DMS153 (cell line): Measurements from ENCODE around the gene BAIAP2L2.

ENCODE experiments used
- DNase-seq: peaks from one replicate; lab custom pipeline; 2025; lab: John Stamatoyannopoulos, UW

The BAIAP2L2 gene

DNA sequence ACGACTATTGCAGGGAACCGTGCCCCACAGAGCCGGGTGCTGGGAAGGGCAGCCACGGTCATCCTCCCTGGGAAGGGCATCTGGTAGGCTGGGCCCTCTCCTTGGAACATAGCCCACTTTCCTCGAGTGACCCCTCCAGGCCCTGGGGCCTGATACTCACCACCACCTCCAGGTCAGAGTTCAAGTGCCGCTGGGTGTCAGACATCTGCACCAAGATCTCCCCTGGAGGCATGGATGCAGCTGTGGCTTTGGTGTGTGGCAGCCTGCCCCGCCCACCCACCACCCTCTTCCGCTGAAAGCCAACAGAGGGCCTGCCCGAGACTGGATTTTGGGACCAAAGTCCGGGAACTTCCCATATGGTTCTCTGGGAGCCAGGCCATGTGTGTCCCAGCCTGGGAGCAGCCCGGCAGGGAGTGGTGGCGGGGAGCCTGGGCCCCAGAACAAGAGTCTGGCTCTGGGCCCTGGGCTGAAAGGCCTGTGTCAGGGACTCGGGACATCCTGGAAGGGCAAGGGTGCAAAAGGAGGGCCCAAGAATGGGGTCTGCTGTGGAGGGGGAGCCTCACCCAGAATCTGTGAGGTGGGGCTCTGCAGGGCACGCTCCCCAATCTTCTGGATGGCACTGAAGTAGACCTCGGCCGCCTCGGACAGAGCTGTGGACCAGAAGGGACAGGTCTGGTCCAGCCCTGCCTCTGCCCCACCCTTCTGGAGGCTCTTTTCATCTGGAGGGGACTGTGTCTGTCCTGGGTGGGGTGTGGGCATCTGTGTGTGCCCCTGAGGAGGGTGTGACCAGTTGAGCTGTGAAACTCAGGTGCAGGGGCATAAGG, 2.6 kb downstream of the BAIAP2L2 start:
- no peak for DNase-seq

- DNase-seq, result no peak
Observed at GRCh38 chr22:38106814-38107578, 3.5 kb downstream of the BAIAP2L2 start.

DNA sequence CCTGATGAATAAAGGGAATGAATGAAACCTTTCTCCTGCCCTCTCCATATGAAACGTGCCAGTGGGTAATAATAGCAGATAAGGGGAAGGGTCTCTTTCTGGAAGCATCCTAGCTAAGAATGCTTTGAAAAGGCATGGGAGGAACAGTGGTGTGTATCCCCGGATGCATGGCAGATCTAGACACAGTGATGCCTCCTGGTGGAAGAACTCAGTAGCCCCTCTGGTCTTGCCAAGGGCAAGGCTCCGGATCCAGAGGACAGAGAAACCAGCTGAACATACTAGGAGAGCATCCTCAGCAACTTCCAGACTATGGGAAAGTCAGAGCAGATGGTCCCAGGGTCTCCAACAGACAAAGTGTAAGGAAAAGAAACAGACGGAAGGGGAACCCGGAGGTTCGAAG, 6.4 kb downstream of the BAIAP2L2 start:
- no peak for DNase-seq

GRCh38 chr22:38103641-38104040, 6.8 kb downstream of the BAIAP2L2 start:
- DNase-seq, result no peak

GRCh38 chr22:38098410-38099249, 11.9 kb downstream of the BAIAP2L2 start:
- DNase-seq, result no peak

DNA sequence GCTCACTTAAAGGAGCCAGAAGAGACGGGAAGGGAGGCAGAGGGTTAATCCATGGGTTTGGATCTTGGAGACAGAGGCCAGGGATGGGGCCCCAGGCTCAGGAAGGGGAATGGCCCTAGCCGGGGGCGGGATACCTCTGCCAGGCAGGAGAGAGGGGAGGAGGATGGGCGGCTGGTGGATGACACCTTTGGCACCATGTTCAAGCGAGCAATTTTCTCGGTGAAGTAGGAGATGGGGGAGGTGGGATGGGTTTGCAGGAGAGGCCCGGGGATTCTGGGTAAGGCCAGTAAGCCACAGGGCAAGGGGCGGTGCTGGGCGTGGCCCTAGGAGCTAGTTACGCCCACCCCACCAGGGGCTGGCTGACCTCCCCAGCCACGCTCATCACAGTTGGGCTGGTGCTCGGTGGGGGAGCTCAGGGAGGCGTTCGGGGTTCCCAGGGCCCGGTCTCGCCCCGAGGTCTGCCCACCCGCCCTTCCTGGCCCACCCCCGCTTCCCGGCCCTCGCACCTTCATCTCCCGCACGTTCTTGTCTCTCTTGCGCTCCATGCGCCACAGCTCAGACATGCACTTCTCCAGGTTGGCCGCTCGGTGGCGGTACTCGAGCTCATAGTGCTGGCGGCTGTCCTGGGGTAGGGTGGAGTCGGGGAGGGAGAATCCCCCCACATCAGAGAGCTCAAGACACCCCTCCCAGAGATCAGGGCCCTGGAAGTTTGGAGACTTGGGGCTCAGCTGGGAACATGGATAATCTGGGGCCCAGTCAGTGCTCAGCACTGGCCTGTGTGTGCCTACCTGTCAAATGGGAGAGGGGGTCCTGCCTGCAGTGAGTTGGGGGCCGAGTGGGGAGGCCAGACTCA, 12.7 kb downstream of the BAIAP2L2 start:
- no peak for DNase-seq

DNA sequence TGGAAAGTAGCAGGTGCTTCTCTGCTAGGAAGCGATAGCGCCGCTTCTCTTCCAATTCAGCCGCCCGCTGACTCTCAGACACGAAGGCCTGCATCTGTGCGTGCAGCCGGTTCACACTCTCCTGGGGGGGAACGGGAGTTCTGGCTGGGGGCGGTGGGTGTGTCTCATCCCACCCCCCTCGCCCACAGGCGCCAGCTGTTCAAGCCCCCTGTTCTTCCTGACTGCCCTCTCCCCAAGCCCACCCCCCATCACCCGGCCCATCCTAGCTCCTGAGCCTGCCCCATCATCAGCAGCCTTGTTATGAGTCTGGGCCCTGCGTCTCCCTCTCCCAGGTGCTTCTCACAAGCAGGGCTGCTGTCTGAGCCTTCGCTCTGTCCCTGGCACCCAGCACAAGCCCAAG, 13.4 kb downstream of the BAIAP2L2 start:
- DNase-seq, result no peak

- no peak for DNase-seq
Observed at GRCh38 chr22:38089474-38089851, 21.0 kb downstream of the BAIAP2L2 start.

- no peak for DNase-seq
Observed at GRCh38 chr22:38088629-38089473, 21.6 kb downstream of the BAIAP2L2 start.

GRCh38 chr22:38087855-38088254, 22.6 kb downstream of the BAIAP2L2 start:
- DNase-seq, result no peak

GRCh38 chr22:38086942-38087341, 23.5 kb downstream of the BAIAP2L2 start:
- no peak for DNase-seq

- no peak for DNase-seq
Observed at GRCh38 chr22:38086001-38086845, 24.3 kb downstream of the BAIAP2L2 start.

DNA sequence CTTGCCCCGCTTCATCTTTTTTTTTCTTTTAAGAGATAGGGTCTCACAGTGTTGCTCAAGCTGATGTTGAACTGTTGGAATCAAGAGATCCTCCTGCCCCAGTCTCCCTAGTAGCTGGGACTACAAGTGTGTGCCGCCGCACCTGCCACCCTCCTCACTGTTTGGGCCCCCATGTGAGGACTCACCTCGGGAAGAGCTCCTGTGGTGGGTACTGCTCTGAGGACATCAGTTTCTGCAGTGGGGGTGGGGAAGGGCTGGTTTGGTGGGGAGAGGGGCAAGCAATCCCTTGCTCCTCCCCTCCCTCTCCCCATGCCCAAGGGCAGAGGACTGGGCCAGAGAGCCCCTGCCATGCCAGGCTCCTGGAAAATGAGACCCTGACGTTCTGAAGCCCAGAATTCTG, 25.0 kb downstream of the BAIAP2L2 start:
- DNase-seq, result no peak

GRCh38 chr22:38085056-38085455, 25.4 kb downstream of the BAIAP2L2 start:
- DNase-seq, result no peak

GRCh38 chr22:38083931-38084631, 26.4 kb downstream of the BAIAP2L2 start, which contains the start of gene SLC16A8:
TSS of gene SLC16A8 (minus strand) at chr22:38084184. CDS start at chr22:38082873, 1,311 bp downstream.
- no peak for DNase-seq

DNA sequence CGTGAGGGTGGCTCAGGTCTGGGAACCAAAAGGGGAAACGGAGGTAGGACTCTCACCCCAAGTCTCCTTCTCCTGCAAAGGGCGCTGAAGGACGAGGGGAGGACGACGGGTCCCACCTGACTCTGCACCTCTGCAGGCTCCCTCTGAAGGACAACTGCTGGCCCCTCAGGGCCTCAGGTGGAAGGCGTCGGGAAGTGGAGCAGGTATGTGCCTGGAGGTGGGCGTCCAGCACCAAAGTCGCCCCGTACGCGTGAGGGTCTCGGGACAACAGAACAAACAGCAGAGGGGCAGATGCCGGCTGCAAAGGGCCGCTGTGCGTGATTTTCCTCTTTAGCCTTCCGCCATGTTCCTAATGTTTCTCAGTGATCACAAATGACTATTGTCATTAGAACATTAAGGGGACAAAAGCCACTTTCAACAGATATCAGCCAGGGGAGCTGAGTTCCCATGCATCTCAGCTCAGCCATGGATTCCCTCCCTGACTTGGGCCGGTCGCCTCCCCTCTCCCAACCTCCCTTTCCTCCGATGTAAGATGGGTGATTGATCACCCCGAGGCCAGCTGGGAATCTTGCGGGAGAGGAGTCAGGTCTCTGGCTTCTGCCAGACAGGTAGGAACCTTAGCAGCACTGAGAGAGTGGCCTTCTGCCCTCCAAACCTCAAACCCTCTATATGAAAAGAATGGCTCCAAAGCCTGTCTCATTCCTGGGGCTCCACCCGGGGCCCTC, 27.3 kb downstream of the BAIAP2L2 start:
- no peak for DNase-seq

DNA sequence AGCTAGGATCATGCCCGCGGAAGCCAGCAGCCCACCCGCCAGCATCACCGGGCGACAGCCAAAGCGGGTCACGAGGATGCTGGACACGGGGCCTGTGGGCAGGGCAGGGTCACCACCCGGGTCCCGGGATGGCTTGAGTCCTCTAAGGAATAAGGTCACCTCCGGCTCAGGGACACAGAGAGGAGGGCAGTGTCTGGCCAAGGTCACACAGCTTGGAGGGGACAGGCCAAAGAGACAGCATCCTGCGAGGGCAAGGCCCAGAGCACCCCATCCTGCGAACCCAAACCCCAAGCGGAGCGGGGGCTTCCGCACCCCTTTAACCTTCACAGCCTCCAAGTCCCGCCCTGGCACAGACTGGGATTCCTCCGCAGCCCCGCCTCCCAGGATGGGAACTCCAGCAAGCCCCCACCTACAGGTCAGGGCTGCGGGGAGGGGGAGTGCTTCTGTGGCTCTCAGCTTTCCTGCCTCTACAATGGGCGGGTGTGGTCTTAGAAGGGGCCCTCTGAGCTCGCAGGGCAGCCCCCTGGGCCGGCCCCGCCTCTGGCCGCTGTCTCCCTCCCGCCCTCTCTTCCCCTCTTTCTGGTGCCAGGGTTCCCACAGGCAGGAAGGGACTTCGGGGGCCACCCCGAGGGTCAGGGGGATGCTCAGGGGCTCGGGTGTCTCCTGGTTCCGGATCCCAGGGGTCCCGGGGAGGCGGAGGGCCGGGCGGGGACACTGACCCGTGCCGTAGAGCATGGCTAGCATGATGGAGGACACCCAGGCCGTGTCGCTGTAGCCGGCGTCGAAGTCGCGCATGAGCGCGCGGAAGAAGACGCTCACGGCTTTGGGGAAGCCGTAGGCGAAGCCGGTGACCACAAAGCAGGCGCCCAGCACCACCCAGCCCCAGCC, 28.3 kb downstream of the BAIAP2L2 start:
- DNase-seq, result no peak
